ENCODE results near the gene APBB2. TPM values are rescaled to one million over a fixed set of nuclear protein-coding genes. Genes with fewer than 3 reads are reported as not detected.

APBB2 gene
- total and polyA plus RNA-seq, 2 of the 8 experiments (the other 6 are each of a cell fraction or from before 2014, with no cell fraction given) = 58.7 to 59.4 TPM

- no peak overlapping the region for H2AFZ ChIP-seq (ENCODE audit: low read length)
- FAIRE-seq = no peak
- peak overlapping the region; percentile 65 for H3K18ac ChIP-seq (ENCODE audit: extremely low read depth, low read length)
- peak in 1 of 2 experiments; percentile 9 for DNase-seq (ENCODE audit: low read depth in 1 of 2, low spot score in 2 of 2)
- no peak overlapping the region for H2BK20ac ChIP-seq (ENCODE audit: low read length)
- peak overlapping the region in 1 of 2 experiments; percentile 44; a peak in 2 of 4 replicates for H3K4me2 ChIP-seq (ENCODE audit: insufficient read depth in 1 of 2, low read depth in 2 of 2, low read length in 2 of 2)
- TF ChIP-seq NRF1 (IDR thresholded peaks at IDR 0.05; ENCODE audit: low read depth, low read length) = no peak
- 0 out of 2 replicates have a peak, but pooled peaks have one; percentile 15 for TF ChIP-seq TEAD4 (IDR thresholded peaks at IDR 0.05; ENCODE audit: low read depth, low read length)
- TF ChIP-seq SIX5 (IDR thresholded peaks at IDR 0.05; ENCODE audit: low read depth, low read length) = no peak
- ChIA-PET CTCF (ENCODE audit: partially characterized antibody) (interaction anchor here (0.6 to 14.6 kb wide), 38 partner anchors 8 to 392 kb away, joined by 3 to 224 read pairs (median 4); partner anchors contain the start of genes APBB2 and UCHL1), POLR2A (ENCODE audit: partially characterized antibody) (interaction anchor here (1.5 to 2.0 kb wide), 3 partner anchors 17 to 350 kb away, joined by 4 to 10 read pairs (median 4); partner anchors contain the start of gene UCHL1)
- H2AK5ac ChIP-seq (ENCODE audit: low read depth, low read length) = no peak overlapping the region
- no peaks in the 10 kb centered on the region for H3K36me3 ChIP-seq (ENCODE audit: control insufficient read depth in 2 of 4, insufficient read depth in 4 of 4, low read length in 3 of 4)
- H3K79me1 ChIP-seq (ENCODE audit: low read depth, low read length) = no peaks in the 10 kb centered on the region
- H3K4me1 ChIP-seq (replicated peaks in 1 of 4; ENCODE audit: control insufficient read depth in 3 of 4, insufficient read depth in 4 of 4, low read length in 3 of 4) = peaks cover 0 to 7% (median 4%) of the 10 kb centered on the region in 4 experiments; a peak in 5 of 7 replicates
- H3K4ac ChIP-seq (replicated peaks; ENCODE audit: insufficient read length, low read depth, low read length) = no peak overlapping the region
- no peak overlapping the region for H2BK15ac ChIP-seq (ENCODE audit: low read length)
- peak overlapping the region; percentile 16 for H2BK120ac ChIP-seq (replicated peaks; ENCODE audit: low read depth, low read length)
- H4K91ac ChIP-seq (replicated peaks; ENCODE audit: insufficient read length, low read length) = no peak overlapping the region
- WGBS, 2 experiments (ENCODE audit: extremely low coverage in 1 of 2, insufficient coverage in 1 of 2, insufficient read length in 1 of 2, insufficient replicate concordance in 2 of 2, low coverage in 1 of 2, low lambda C conversion rate in 2 of 2, missing lambda C conversion rate in 1 of 2) = 72% methylated on average over 12 of the region's 12 CpGs; no CpG with 5 or more reads in 1 of the 2 experiments
- no peak overlapping the region for H3K4me3 ChIP-seq (ENCODE audit: extremely low read depth in 1 of 4, insufficient read depth in 2 of 4, low read depth in 3 of 4, low read length in 4 of 4)
- no peak overlapping the region for H3K56ac ChIP-seq (replicated peaks; ENCODE audit: insufficient read length, low read depth, low read length)
- H2BK5ac ChIP-seq (ENCODE audit: low read depth, low read length) = peak overlapping the region; percentile 6; the same call in 1 of the 2 replicates
- no peak overlapping the region for H3K14ac ChIP-seq (ENCODE audit: insufficient read length)
- no peak overlapping the region for H3K23ac ChIP-seq (ENCODE audit: insufficient read length)
- peak overlapping the region in 1 of 4 experiments; percentile 22; a peak in 3 of 7 replicates for H3K9ac ChIP-seq (replicated peaks in 1 of 4; ENCODE audit: extremely low read depth in 1 of 4, low read depth in 3 of 4, low read length in 3 of 4)
- peak overlapping the region; percentile 1; the same call in 1 of the 2 replicates for H4K8ac ChIP-seq (ENCODE audit: extremely low read depth, insufficient read depth, low read length)
- H3K9me3 ChIP-seq (ENCODE audit: insufficient read depth in 2 of 2, low read depth in 1 of 2, low read length in 1 of 2) = no peaks in the 10 kb centered on the region
- no peak overlapping the region for H3K27ac ChIP-seq (ENCODE audit: low read depth, low read length)
- H4K5ac ChIP-seq (ENCODE audit: insufficient read length, low read depth, low read length) = no peak overlapping the region
- H3K27me3 ChIP-seq (replicated peaks in 1 of 4; ENCODE audit: control insufficient read depth in 3 of 4, extremely low read depth in 1 of 4, insufficient read depth in 3 of 4, low read length in 3 of 4) = no peaks in the 10 kb centered on the region
- no peak overlapping the region for H2BK12ac ChIP-seq (ENCODE audit: low read depth, low read length)
- no peaks in the 10 kb centered on the region for H4K20me1 ChIP-seq (replicated peaks in 1 of 2; ENCODE audit: control insufficient read depth in 1 of 2, insufficient read depth in 2 of 2, low read length in 2 of 2)
- H3K79me2 ChIP-seq (ENCODE audit: control insufficient read depth in 1 of 2, insufficient read depth in 2 of 2, low read length in 2 of 2) = no peaks in the 10 kb centered on the region
- no peaks in the 10 kb centered on the region; the same call in 1 of the 2 replicates for H3K23me2 ChIP-seq (ENCODE audit: low read depth, low read length)
Measured at GRCh38 chr4:40908297-40908696, 306.0 kb downstream of the APBB2 start.

Measured in H1 (cell line).